RPMI7951 (cell line): ENCODE measurements around the gene CYP20A1. TPM values are rescaled to one million over a fixed set of nuclear protein-coding genes. Genes with fewer than 3 reads are reported as not detected.

Source experiments
- total RNA-seq: library from RNA; depleted of rRNA; stranded (reverse); fragments of >200 nt; shearing (Covaris generic); gene quantifications from 2 replicates; pipeline ENCODE4 v1.2.3, GENCODE V29; 2014; rRNA removed

CYP20A1 gene
- total RNA-seq, 1 experiment from 2014 or later: 31.8 TPM

Other genes with a start within 250 kb of the CYP20A1 start
- gene NBEAL1, start 224.1 kb upstream of the CYP20A1 start, total RNA-seq: 13.2 and 15.3 TPM in 2 replicates
- 35.6 and 35.7 TPM in 2 replicates for gene ABI2, start 89.4 kb downstream of the CYP20A1 start, total RNA-seq